ENCODE results near the gene PHETA2. TPM values are rescaled to one million over a fixed set of nuclear protein-coding genes. Genes with fewer than 3 reads are reported as not detected.
A peak's percentile ranks its signal among the peaks of the same experiment; 100 is the strongest.

PHETA2 gene
- total RNA-seq, 3 donors from 2014 or later (not counting 1 experiment from before 2014, with no cell fraction given), result 1.2 to 2.3 (median 1.8) TPM

DNA sequence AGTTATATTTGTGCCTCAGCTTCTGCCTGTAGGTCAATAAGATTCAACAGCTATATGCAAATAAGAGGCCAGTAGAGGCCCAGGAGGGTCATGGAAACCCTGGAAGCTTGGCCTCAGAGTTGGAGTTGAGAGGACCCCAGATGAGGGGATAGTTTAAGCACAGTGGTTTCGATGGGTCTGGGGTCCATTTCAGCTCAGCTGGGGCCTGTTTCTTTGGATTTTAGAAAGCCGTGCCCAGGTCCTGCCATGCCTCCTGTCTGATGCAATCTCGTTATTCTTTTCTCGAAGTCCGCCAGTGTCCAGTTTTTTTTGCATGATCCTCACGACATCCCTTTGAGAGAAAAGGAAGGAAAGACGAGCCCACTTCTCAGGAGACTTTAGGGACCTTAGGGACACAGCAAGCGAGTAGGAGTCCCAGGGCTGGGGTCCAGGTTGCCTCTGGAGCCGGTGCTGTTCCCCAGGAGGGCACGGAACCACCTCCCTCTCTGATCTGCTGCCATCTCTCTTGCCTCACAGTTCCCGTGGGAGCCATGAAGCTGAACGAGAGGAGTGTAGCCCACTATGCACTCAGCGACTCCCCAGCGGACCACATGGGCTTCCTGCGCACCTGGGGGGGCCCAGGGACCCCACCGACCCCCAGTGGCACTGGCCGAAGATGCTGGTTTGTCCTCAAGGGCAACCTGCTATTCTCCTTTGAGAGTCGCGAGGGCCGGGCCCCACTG lies 2.9 kb downstream of the PHETA2 start:
- Mint-ChIP-seq H3K36me3 (no peaks in the 10 kb centered on the region), H3K27ac (no peak overlapping the region), H3K27me3 (ENCODE audit: low read depth in 2 of 2) (no peaks in the 10 kb centered on the region), H3K9me3 (no peaks in the 10 kb centered on the region), H3K4me3 (no peak overlapping the region), H3K4me1 (peaks cover 20 to 32% of the 10 kb centered on the region in 2 donors)
- Histone ChIP-seq H3K4me3 (ENCODE audit: low read length) (no peak overlapping the region), H3K27me3 (ENCODE audit: control insufficient read depth, insufficient read depth, low read length) (no peaks in the 10 kb centered on the region), H3K9me3 (ENCODE audit: control insufficient read depth, insufficient read depth, low read length) (no peaks in the 10 kb centered on the region), H3K36me3 (ENCODE audit: control insufficient read depth, insufficient read depth, low read length) (peaks cover 2% of the 10 kb centered on the region), H3K27ac (ENCODE audit: low read length) (no peak overlapping the region), H3K4me1 (ENCODE audit: control insufficient read depth, insufficient read depth, low read length) (peaks cover 32% of the 10 kb centered on the region)
- ATAC-seq (no peak), DNase-seq (no peak)
- WGBS (ENCODE audit: insufficient coverage), result 95% methylated on average over 20 of the region's 20 CpGs
- intact Hi-C loops (cut with micrococcal nuclease), result no loop called here
- TF ChIP-seq, protein P1, sequence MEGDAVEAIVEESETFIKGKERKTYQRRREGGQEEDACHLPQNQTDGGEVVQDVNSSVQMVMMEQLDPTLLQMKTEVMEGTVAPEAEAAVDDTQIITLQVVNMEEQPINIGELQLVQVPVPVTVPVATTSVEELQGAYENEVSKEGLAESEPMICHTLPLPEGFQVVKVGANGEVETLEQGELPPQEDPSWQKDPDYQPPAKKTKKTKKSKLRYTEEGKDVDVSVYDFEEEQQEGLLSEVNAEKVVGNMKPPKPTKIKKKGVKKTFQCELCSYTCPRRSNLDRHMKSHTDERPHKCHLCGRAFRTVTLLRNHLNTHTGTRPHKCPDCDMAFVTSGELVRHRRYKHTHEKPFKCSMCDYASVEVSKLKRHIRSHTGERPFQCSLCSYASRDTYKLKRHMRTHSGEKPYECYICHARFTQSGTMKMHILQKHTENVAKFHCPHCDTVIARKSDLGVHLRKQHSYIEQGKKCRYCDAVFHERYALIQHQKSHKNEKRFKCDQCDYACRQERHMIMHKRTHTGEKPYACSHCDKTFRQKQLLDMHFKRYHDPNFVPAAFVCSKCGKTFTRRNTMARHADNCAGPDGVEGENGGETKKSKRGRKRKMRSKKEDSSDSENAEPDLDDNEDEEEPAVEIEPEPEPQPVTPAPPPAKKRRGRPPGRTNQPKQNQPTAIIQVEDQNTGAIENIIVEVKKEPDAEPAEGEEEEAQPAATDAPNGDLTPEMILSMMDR (IDR thresholded peaks at IDR 0.05), result no peak

DNA sequence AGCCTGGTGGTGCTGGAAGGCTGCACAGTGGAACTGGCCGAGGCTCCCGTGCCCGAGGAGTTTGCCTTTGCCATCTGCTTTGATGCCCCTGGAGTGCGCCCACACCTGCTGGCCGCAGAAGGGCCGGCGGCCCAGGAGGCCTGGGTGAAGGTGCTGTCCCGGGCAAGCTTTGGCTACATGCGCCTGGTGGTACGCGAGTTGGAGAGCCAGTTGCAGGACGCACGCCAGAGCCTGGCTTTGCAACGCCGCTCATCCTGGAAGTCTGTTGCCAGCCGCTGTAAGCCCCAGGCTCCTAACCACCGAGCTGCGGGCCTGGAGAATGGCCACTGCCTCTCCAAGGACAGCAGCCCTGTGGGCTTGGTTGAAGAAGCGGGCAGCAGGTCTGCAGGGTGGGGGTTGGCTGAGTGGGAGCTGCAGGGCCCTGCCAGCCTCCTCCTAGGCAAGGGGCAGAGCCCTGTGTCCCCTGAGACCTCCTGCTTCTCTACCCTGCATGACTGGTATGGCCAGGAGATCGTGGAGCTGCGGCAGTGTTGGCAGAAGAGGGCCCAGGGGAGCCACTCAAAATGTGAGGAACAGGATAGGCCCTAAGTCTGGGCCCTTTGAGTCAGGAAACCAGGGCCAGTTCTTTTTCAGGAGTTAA lies 3.6 kb downstream of the PHETA2 start:
- no peaks in the 10 kb centered on the region for H3K9me3 Mint-ChIP-seq
- H3K27ac Mint-ChIP-seq, result peak overlapping the region; percentile 97 to 100
- intact Hi-C loops (cut with micrococcal nuclease), result no loop called here
- ATAC-seq (no peak), DNase-seq (no peak)
- Histone ChIP-seq H3K27me3 (ENCODE audit: control insufficient read depth, insufficient read depth, low read length) (no peaks in the 10 kb centered on the region), H3K4me1 (ENCODE audit: control insufficient read depth, insufficient read depth, low read length) (peaks cover 32% of the 10 kb centered on the region), H3K4me3 (ENCODE audit: low read length) (no peak overlapping the region), H3K36me3 (ENCODE audit: control insufficient read depth, insufficient read depth, low read length) (peaks cover 6% of the 10 kb centered on the region), H3K9me3 (ENCODE audit: control insufficient read depth, insufficient read depth, low read length) (no peaks in the 10 kb centered on the region), H3K27ac (ENCODE audit: low read length) (no peak overlapping the region)
- no peaks in the 10 kb centered on the region for H3K27me3 Mint-ChIP-seq (ENCODE audit: low read depth in 2 of 2)
- peaks cover 23 to 35% of the 10 kb centered on the region in 2 donors for H3K4me1 Mint-ChIP-seq
- TF ChIP-seq, protein P1 (IDR thresholded peaks at IDR 0.05), result no peak
- no peaks in the 10 kb centered on the region for H3K36me3 Mint-ChIP-seq
- no peak overlapping the region for H3K4me3 Mint-ChIP-seq
- WGBS (ENCODE audit: insufficient coverage), result 95% methylated on average over 21 of the region's 21 CpGs

DNA sequence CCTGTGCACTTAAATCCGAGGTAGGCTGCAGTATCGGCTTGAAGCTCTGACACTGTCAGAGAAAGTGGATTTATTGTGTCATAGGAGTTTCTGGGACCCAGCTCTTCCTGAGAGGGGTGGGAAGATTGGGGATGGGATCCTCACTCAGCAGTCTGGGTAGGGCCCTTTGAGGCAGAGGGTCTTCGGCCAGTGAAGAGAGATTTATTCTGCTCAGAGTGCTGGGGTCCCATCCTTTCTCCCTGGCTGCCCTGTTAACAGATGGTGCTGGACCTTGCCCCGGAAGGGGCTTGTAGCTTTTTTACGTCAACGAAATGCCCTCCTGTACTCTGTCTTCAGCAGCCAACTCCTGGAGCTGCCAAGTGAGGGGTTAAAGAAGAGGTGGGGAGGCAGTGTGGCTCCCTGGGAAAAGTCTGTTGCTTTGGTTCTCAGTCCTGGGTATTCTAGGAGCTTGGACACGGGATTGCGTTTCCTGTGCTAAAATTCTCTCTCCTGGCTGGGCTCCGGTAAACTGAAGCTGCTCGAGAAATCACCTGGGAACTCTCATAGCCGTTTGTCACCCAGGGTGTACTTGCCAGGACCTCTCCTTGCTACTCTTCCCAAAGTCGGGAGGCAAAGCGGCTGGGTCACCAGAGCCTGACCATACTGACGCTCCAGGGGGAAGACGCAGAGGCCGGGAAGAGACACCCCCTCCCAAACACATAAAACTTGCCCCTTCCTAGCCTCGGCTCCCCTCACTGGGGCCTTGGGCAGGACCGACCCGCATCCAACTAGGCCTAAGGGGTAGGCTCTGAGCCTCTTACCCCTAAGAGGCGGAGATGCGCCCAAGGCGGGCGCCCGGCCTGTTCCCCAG lies 4.6 kb downstream of the PHETA2 start:
- H3K27ac Mint-ChIP-seq, result peak overlapping the region; percentile 97 to 100
- intact Hi-C loops (cut with micrococcal nuclease), result loop anchor here (1.0 kb wide), 1 partner anchor 8 kb away; the partner anchor contains the start of gene NAGA
- peaks cover 30% of the 10 kb centered on the region for H3K4me1 ChIP-seq (ENCODE audit: control insufficient read depth, insufficient read depth, low read length)
- ATAC-seq (no peak), DNase-seq (no peak)
- H3K36me3 ChIP-seq (ENCODE audit: control insufficient read depth, insufficient read depth, low read length), result peaks cover 16% of the 10 kb centered on the region
- TF ChIP-seq, protein P1 (IDR thresholded peaks at IDR 0.05), result no peak
- 77% methylated on average over 24 of the region's 24 CpGs for WGBS (ENCODE audit: insufficient coverage)
- peak overlapping the region; percentile 96 for H3K4me3 Mint-ChIP-seq
- no peaks in the 10 kb centered on the region for H3K27me3 ChIP-seq (ENCODE audit: control insufficient read depth, insufficient read depth, low read length)
- H3K27ac ChIP-seq (ENCODE audit: low read length), result peak overlapping the region; percentile 99
- H3K9me3 Mint-ChIP-seq, result no peaks in the 10 kb centered on the region
- no peaks in the 10 kb centered on the region for H3K36me3 Mint-ChIP-seq
- no peaks in the 10 kb centered on the region for H3K27me3 Mint-ChIP-seq (ENCODE audit: low read depth in 2 of 2)
- H3K4me3 ChIP-seq (ENCODE audit: low read length), result peak overlapping the region; percentile 73
- no peaks in the 10 kb centered on the region for H3K9me3 ChIP-seq (ENCODE audit: control insufficient read depth, insufficient read depth, low read length)
- peaks cover 26 to 31% of the 10 kb centered on the region in 2 donors for H3K4me1 Mint-ChIP-seq

All from natural killer cell (primary cell).